Non-pigmented ciliary epithelial cell (primary cell): ENCODE results near the gene SLC30A10.
"Not testable (repeated sequence)": the region's sequence is repeated elsewhere in the genome, so short reads cannot be mapped to it uniquely, and the experiment has no call there.

ENCODE experiments used
- DNase-seq: peaks from one replicate; pipeline ENCODE4 v3.0.0-alpha.2; 2010; ENCODE audit warnings: low read depth

Gene SLC30A10

GRCh38 chr1:219927956-219928790 is at the start of gene SLC30A10:
Gene SLC30A10, minus strand, starts transcription at chr1:219928557. Its CDS starts 117 bp downstream, at chr1:219928440.
- DNase-seq, result no peak

- no peak for DNase-seq
Measured at GRCh38 chr1:219973213-219973612, 44.9 kb upstream of the SLC30A10 start.

GRCh38 chr1:219967361-219967760 is 39.0 kb upstream of the SLC30A10 start:
- DNase-seq, result no peak

- DNase-seq, result no peak
Measured at GRCh38 chr1:219966071-219966349, 37.7 kb upstream of the SLC30A10 start.

GRCh38 chr1:219965285-219966070 is 37.1 kb upstream of the SLC30A10 start:
- DNase-seq, result no peak

GRCh38 chr1:219963432-219963831 is 35.1 kb upstream of the SLC30A10 start:
- DNase-seq, result no peak

GRCh38 chr1:219961684-219962083 is 33.3 kb upstream of the SLC30A10 start:
- no peak for DNase-seq

- DNase-seq, result no peak
Measured at GRCh38 chr1:219959540-219960203, 31.3 kb upstream of the SLC30A10 start.

- DNase-seq, result no peak
Measured at GRCh38 chr1:219958875-219959417, 30.6 kb upstream of the SLC30A10 start.

- no peak for DNase-seq
Measured at GRCh38 chr1:219954736-219955421, 26.5 kb upstream of the SLC30A10 start.

- DNase-seq, result no peak
Measured at GRCh38 chr1:219954052-219954451, 25.7 kb upstream of the SLC30A10 start.

GRCh38 chr1:219952361-219952760 is 24.0 kb upstream of the SLC30A10 start:
- DNase-seq, result no peak

GRCh38 chr1:219949227-219949626 is 20.9 kb upstream of the SLC30A10 start:
- DNase-seq, result not testable (repeated sequence)

- not testable (repeated sequence) for DNase-seq
Measured at GRCh38 chr1:219948766-219949165, 20.4 kb upstream of the SLC30A10 start.

- no peak for DNase-seq
Measured at GRCh38 chr1:219945795-219946194, 17.4 kb upstream of the SLC30A10 start.

- no peak for DNase-seq
Measured at GRCh38 chr1:219941179-219942118, 13.1 kb upstream of the SLC30A10 start.

- no peak for DNase-seq
Measured at GRCh38 chr1:219940707-219941106, 12.3 kb upstream of the SLC30A10 start.

GRCh38 chr1:219938706-219939105 is 10.3 kb upstream of the SLC30A10 start:
- no peak for DNase-seq

GRCh38 chr1:219933763-219934162 is 5.4 kb upstream of the SLC30A10 start:
- DNase-seq, result not testable (repeated sequence)

GRCh38 chr1:219931033-219931432 is 2.7 kb upstream of the SLC30A10 start:
- no peak for DNase-seq

GRCh38 chr1:219928791-219929118 is 398 bp upstream of the SLC30A10 start:
- no peak for DNase-seq
